Activated CD4-positive, alpha-beta T cell treated with anti-CD3 and anti-CD28 coated beads for 1 hour (primary cell): ENCODE data around the gene COL9A1.
"Not testable (repeated sequence)": the region's sequence is repeated elsewhere in the genome, so short reads cannot be mapped to it uniquely, and the experiment has no call there.

Source experiments
- DNase-seq: peaks from one replicate; pipeline ENCODE4 v3.0.0-alpha.2; 2020

The COL9A1 gene

GRCh38 chr6:70303034-70303525 is at the start of gene COL9A1:
Gene COL9A1 (minus strand): TSS chr6:70303084. CDS start chr6:70302924, 160 bp downstream.
- no peak for DNase-seq

DNA sequence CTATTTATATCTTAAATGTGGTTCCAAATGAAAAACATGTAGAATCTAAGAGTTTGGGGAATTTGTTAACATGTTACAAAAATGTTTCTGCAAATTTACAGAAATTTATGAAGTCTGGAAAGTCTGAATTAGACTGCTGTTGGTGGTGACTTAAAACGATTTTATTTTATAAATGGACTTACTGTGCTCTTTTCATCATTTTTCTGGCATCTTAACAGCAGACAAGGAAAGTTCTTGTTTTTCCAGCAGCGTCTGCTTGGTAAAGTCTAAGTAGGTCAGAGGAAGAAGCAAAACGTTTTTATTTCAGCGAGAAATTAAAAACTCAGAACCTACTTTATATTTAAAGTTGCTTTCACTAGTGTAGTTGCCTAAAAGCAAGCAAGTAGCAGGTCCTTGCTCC is 48.6 kb upstream of the COL9A1 start:
- DNase-seq = no peak

- DNase-seq = no peak
Observed at GRCh38 chr6:70345619-70346018, 42.7 kb upstream of the COL9A1 start.

DNA sequence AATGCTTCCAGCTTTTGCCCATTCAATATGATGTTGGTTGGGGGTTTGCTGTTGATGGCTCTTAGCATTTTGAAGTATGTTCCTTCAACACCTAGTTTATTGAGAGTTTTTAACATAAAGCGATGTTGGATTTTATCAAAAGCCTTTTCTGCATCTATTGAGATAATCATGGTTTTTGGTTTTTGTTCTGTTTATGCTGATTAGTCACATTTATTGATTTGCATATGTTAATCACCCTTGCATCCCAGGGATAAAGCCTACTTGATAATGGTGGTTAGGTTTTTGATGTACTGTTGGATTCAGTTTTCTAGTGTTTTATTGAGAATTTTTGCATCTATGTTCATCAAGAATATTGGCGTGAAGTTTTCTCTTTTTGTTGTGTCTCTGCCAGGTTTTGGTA is 40.4 kb upstream of the COL9A1 start:
- DNase-seq = no peak

DNA sequence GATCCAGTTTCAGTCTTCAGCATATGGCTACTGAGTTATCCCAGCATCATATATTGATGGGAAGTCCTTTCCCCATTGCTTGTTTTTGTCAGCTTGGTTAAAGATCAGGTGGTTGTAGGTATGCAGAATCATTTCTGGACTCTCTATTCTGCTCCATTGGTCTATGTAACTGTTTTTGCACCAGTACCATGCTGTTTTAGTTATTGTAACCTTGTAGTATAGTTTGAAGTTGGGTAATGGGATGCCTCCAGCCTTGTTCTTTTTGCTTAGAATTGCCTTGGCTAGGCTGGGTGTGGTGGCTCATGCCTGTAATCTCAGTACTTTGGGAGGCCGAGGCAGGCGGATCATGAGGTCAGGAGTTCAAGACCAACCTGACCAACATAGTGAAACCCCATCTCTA is 36.9 kb upstream of the COL9A1 start:
- not testable (repeated sequence) for DNase-seq

DNA sequence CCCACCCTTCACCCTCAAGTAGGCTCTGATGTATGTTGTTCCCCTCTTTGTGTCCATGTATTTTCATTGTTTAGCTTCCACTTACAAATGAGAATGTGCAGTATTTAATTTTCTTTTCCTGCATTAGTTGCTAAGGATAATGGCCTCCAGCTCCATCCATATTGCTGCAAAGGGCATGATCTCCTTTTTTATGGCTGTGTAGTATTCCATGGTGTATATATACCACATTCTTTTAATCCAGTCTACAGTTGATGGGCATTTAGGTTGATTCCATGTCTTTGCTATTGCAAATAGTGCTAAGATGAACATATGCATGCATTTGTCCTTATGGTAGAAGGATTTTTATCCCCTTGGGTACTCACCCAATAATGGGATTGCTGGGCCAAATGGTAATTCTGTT is 35.9 kb upstream of the COL9A1 start:
- no peak for DNase-seq

DNA sequence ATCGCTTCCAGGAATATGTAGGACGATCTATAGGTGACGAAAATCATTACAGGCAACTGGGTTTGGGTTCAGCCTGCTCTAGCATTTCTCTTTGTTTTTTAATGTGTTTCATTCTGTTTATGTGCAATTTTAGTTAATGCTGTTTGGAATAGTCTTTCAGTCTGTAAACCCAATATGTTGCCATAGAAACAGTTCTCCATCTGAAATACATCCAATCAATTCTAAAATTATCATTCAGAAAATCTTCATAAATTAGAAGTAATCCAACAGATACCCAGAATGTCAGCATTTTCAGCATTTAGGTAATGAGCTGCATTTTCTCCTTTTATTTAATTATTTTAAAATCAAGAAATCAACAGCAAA is 34.8 kb upstream of the COL9A1 start:
- no peak for DNase-seq

- no peak for DNase-seq
Observed at GRCh38 chr6:70336996-70337742, 34.3 kb upstream of the COL9A1 start.

GRCh38 chr6:70327036-70327435 is 24.2 kb upstream of the COL9A1 start:
- DNase-seq = no peak

DNA sequence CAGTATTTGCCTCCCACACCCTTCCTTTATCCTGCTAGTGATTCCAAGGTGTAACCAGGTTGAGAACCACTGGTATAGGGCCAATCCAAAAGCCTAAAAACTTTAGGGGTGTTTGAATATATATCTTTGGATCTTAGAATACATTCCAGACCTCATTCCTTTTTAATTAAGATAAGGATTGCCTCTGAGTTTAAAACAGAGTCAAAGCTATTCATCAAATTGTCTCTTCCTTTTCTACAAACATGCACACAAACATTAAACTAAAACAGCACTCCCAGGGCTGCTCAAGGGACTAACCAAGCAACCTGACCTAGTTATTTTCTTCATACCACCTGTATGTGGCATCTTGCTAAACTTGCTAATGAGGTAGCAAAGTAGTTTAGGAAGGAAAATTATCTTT is 22.1 kb upstream of the COL9A1 start:
- no peak for DNase-seq

DNA sequence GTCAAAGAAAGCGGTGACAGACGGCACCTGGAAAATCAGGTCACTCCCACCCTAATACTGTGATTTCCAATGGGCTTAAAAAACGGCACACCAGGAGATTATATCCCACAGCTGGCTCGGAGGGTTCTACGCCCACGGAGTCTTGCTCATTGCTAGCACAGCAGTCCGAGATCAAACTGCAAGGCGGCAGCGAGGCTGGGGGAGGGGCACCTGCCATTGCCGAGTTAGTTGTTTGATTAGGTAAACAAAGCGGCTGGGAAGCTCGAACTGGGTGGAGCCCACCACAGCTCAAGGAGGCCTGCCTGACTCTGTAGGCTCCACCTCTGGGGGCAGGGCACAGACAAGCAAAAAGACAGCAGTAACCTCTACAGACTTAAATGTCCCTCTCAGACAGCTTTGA is 14.9 kb upstream of the COL9A1 start:
- DNase-seq = not testable (repeated sequence)

DNA sequence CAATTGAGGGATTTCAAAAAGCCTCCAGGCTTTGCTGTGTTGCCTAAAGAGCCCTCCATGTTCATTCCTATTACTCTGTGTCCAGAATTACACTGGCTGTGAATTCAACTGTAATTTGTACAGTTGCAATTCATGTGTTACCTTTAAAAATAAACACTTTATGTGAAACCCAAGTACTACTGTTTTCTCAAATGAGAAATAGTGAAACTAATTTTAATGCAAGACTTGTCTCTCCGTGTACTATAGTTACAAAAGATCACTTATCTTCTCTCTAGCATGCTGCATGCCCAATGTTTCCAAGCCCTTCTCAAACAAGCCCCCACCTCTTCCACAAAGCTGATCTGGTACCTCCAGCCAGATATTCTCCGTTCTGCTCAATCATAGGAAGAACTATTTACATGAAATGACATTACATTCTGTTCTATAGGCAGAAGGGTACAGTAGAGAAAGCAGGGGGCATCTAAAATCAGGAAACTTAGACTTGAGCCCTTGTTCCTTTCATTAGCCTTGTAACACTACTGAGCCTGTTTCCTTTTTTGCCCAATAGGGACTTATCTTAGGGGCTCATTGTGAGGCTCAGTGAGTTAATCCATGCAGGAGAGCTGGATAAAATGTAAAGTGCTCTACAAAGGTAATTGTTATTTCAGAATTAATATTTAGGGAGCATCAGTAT is 12.3 kb upstream of the COL9A1 start:
- no peak for DNase-seq

DNA sequence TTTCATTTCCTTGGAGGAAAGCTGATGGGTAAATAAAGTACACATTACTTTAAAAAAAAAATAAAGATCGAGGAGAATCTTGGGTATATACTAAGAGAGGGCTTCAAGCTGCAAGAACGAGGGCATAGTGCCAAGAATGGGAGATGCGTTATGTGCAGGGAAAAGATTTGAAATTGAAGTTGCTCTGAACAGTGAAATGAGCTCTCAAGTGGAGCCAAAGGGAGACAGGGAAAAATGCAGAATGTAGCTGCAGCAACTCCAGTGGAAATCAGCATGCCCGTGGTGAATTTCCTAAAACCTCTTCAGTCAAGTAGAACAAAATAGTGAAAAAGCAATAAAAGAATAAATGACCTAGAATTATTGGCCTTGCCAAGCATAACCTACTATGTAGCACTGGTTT is 11.4 kb upstream of the COL9A1 start:
- no peak for DNase-seq

- no peak for DNase-seq
Observed at GRCh38 chr6:70312165-70312745, 9.4 kb upstream of the COL9A1 start.

DNA sequence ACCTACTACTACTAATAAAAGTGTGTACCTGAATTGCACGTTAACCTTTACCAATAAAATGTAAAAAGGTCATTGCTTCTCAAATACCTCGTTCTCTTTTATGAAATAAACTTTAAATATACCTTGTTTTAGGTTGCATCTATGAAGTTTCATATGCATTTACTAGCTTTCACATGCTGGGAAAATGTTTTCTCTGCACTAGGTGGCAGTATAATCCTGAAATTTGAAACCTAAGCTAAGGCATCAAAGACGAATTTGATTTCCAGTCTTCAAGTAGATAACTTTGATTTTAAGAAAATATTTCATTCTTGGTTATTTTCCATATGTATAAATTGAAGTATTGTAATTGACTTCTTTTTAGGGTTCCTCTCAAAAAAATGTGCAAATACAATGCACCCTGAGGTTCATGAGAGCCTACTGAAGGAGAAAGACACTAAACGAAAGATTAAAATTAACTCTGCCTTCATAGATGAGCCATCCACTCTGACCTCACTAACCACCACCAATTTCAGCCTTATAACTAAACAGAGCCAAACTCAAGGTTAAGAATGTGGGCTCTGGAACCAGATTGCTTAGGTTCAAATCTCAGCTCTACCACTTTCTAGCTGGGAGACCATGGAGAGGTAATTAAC is 7.3 kb upstream of the COL9A1 start:
- no peak for DNase-seq

GRCh38 chr6:70309243-70309642 is 6.4 kb upstream of the COL9A1 start:
- no peak for DNase-seq

GRCh38 chr6:70308142-70308541 is 5.3 kb upstream of the COL9A1 start:
- DNase-seq = not testable (repeated sequence)

- no peak for DNase-seq
Observed at GRCh38 chr6:70307008-70307407, 4.1 kb upstream of the COL9A1 start.

GRCh38 chr6:70304616-70305015 is 1.7 kb upstream of the COL9A1 start:
- DNase-seq = no peak

GRCh38 chr6:70299456-70299855 is 3.4 kb downstream of the COL9A1 start:
- no peak for DNase-seq

DNA sequence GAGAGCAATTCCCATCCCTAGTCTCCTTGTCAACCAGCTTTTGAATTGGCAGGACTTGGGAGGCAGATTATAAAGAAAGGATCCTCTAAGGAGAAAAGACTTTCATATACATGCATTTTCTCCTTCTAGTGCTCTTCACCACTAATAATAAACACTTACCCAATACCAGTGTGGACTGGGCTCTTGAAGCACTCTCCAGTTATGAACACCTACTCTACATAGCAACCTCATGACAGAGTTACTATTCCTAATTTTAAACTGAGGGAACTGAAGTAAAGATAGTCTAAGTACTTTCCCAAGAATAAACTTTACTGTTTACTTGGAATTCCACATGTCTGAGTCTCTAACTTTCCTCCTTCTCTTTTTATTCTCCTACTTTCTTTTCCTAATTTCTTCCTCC is 4.8 kb downstream of the COL9A1 start:
- DNase-seq = no peak

DNA sequence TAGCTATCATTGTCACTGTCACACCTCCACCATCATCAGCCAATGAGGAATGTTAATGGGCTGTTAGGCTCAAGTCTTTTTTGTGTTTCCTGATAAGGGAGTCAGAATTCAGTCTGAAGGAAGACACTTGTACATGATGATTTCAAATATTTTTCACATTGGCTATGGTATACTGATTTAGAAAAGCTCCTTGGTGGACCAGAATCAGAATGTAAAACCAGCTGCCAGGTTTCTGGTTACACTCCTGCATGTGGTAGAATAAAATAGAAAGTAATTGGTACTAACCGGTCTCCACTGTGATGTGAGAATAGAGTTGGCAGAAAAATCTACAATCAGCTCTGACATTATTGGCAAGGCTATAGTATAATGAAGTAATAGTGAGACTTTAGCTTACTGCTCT is 10.7 kb downstream of the COL9A1 start:
- DNase-seq = no peak

DNA sequence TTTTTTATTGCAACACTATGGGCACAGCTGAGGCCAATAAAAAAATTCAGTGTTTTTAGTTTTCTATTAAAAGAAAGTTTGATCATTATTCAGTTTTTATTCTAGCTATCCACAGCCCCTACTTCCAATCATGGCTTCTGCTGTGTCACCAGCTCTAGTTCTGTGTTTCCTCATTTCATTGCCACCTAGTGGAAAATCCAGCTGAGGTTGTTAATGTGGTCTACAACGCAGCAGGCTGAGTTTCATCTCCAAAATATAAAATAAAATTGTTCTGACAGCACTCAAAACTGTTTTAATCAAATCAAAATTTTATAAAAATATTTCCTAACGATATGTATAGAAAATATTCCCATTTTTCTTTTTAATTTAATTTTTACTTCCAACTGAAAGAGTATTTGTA is 13.6 kb downstream of the COL9A1 start:
- DNase-seq = no peak

DNA sequence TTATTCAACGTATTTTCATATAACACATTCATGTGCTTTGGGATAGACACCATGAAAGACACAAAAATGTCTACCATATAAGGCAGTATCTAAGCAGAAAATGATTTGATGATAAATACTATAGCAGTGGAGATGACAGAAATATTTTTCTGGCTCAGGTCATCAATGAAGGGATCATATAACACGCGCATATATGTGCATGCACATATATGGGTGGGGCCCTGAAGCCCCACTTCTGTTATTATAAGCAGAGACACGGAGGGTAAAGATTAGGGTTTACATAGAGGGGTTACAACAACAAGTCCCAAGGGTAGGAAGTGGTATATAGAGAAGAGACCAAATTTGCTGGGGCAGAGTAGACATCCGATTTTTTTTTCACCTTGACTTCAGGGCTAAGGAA is 16.0 kb downstream of the COL9A1 start:
- no peak for DNase-seq
